Parathyroid adenoma (tissue), 2 donors: ENCODE measurements around the gene SLC38A7.

Experiments used
- H2AFZ ChIP-seq: fragments of 300-600 bp; sonication (generic); one replicate; pipeline ENCODE4 v1.7.0; 2017; ENCODE audit warnings: antibody characterized with exemption, mild to moderate bottlenecking
- H3K27ac ChIP-seq: fragments of 300-600 bp; sonication (generic); one replicate; pipeline ENCODE4 v1.7.0; 2017
- H3K27me3 ChIP-seq: fragments of 300-600 bp; sonication (generic); one replicate; pipeline ENCODE4 v1.7.0; 2017; ENCODE audit warnings: low read length; ENCODE audit not compliant: control insufficient read depth, insufficient read depth
- H3K36me3 ChIP-seq: fragments of 300-600 bp; sonication (generic); one replicate; pipeline ENCODE4 v1.7.0; 2017; ENCODE audit warnings: low read length; ENCODE audit not compliant: control insufficient read depth, insufficient read depth
- H3K4me1 ChIP-seq: fragments of 300-600 bp; sonication (generic); one replicate; pipeline ENCODE4 v1.7.0; 2017; ENCODE audit warnings: control low read depth
- H3K4me2 ChIP-seq: fragments of 300-600 bp; sonication (generic); one replicate; pipeline ENCODE4 v1.7.0; 2017; ENCODE audit warnings: low read length
- H3K4me3 ChIP-seq: fragments of 300-600 bp; sonication (generic); one replicate; pipeline ENCODE4 v1.7.0; 2017; ENCODE audit warnings: low read depth, low read length
- H3K79me2 ChIP-seq: fragments of 300-600 bp; sonication (generic); one replicate; pipeline ENCODE4 v1.7.0; 2017; ENCODE audit warnings: control low read depth
- H3K9ac ChIP-seq: fragments of 300-600 bp; sonication (generic); one replicate; pipeline ENCODE4 v1.7.0; 2017; ENCODE audit warnings: mild to moderate bottlenecking
- H3K9me3 ChIP-seq: fragments of 300-600 bp; sonication (generic); one replicate; pipeline ENCODE4 v1.7.0; 2017; ENCODE audit warnings: low read length; ENCODE audit not compliant: control insufficient read depth
- CTCF ChIP-seq: fragments of 300-600 bp; sonication (generic); IDR thresholded peaks from one replicate; pipeline ENCODE4 v1.7.0; 2017; ENCODE audit warnings: antibody characterized with exemption, mild to moderate bottlenecking
- donor health status: primary hyperparathyroidism.

Gene SLC38A7

GRCh38 chr16:58624209-58624608 lies 60.4 kb downstream of the SLC38A7 start:
- H3K27ac ChIP-seq = no peak overlapping the region
- no peak overlapping the region for H3K4me3 ChIP-seq
- H3K4me1 ChIP-seq = peaks cover 2% of the 10 kb centered on the region
- no peak overlapping the region for H2AFZ ChIP-seq
- no peaks in the 10 kb centered on the region for H3K27me3 ChIP-seq
- no peak overlapping the region for H3K4me2 ChIP-seq
- H3K9me3 ChIP-seq = no peaks in the 10 kb centered on the region
- no peaks in the 10 kb centered on the region for H3K36me3 ChIP-seq
- H3K9ac ChIP-seq = no peak overlapping the region
- TF ChIP-seq CTCF = no peak
- peaks cover 71% of the 10 kb centered on the region for H3K79me2 ChIP-seq

- no peak for TF ChIP-seq CTCF
- Histone ChIP-seq H3K9ac (no peak overlapping the region), H3K4me1 (no peaks in the 10 kb centered on the region), H3K9me3 (no peaks in the 10 kb centered on the region), H3K4me2 (no peak overlapping the region), H2AFZ (no peak overlapping the region), H3K27me3 (no peaks in the 10 kb centered on the region), H3K79me2 (peaks cover 80% of the 10 kb centered on the region), H3K36me3 (no peaks in the 10 kb centered on the region), H3K4me3 (no peak overlapping the region), H3K27ac (no peak overlapping the region)
Observed at GRCh38 chr16:58620396-58620795, 64.2 kb downstream of the SLC38A7 start.

GRCh38 chr16:58615280-58615679 lies 69.3 kb downstream of the SLC38A7 start:
- Histone ChIP-seq H3K4me1 (no peaks in the 10 kb centered on the region), H3K27ac (no peak overlapping the region), H3K9me3 (no peaks in the 10 kb centered on the region), H3K9ac (no peak overlapping the region), H3K79me2 (peaks cover 62% of the 10 kb centered on the region), H2AFZ (no peak overlapping the region), H3K27me3 (no peaks in the 10 kb centered on the region), H3K4me2 (no peak overlapping the region), H3K4me3 (no peak overlapping the region), H3K36me3 (no peaks in the 10 kb centered on the region)
- TF ChIP-seq CTCF = no peak
